HG03159 (cell line): Measurements from ENCODE around the gene CLK1.
A peak's percentile ranks its signal among the peaks of the same experiment; 100 is the strongest.

Source experiments
- ATAC-seq: cut with Tn5 transposase; IDR thresholded peaks from one replicate; pipeline ENCODE4 v1.9.1; 2021; ENCODE audit warnings: mild to moderate bottlenecking, moderate library complexity; ENCODE audit not compliant: unreplicated experiment

Gene CLK1

GRCh38 chr2:200811333-200812121, 52.9 kb downstream of the CLK1 start, which contains the start of gene BZW1:
Gene BZW1 (plus strand): TSS chr2:200811910. CDS start chr2:200813218, 1,308 bp downstream.
- peak; percentile 79 for ATAC-seq

- no peak for ATAC-seq
These were observed 53.5 kb downstream of the CLK1 start for GRCh38 chr2:200810998-200811332.

- no peak for ATAC-seq
These were observed 54.0 kb downstream of the CLK1 start for GRCh38 chr2:200810252-200810997.

- ATAC-seq = no peak
These were observed 54.8 kb downstream of the CLK1 start for GRCh38 chr2:200809506-200810251.
